Ectodermal cell (in vitro differentiated cells): ENCODE results near the gene MDC1.
"Not testable (repeated sequence)": the region's sequence is repeated elsewhere in the genome, so short reads cannot be mapped to it uniquely, and the experiment has no call there.

ENCODE experiments used
- H3K27ac ChIP-seq: 2 replicates; pipeline ENCODE4 v1.7.0; 2013; ENCODE audit warnings: mild to moderate bottlenecking, low read depth, low read length; ENCODE audit not compliant: insufficient read depth, poor library complexity, severe bottlenecking
- H3K27me3 ChIP-seq: 2 replicates; pipeline ENCODE4 v1.7.0; 2013; ENCODE audit warnings: mild to moderate bottlenecking, low read length; ENCODE audit not compliant: insufficient read depth, control insufficient read depth, poor library complexity, severe bottlenecking
- H3K36me3 ChIP-seq: one replicate; pipeline ENCODE4 v1.7.0; 2013; ENCODE audit warnings: low read length; ENCODE audit not compliant: control insufficient read depth, insufficient read depth
- H3K4me1 ChIP-seq: one replicate; pipeline ENCODE4 v1.7.0; 2013; ENCODE audit warnings: low read length; ENCODE audit not compliant: control insufficient read depth, insufficient read depth
- H3K4me3 ChIP-seq: 2 replicates; pipeline ENCODE4 v1.7.0; 2013; ENCODE audit warnings: low read depth, low read length, control low read depth; ENCODE audit not compliant: insufficient read depth
- H3K9me3 ChIP-seq: 2 replicates; pipeline ENCODE4 v1.7.0; 2013; ENCODE audit warnings: mild to moderate bottlenecking, low read length, moderate library complexity; ENCODE audit not compliant: control insufficient read depth
- WGBS, 2 experiments: methylation state at CpG; one replicate each; pipeline ENCODE4 v1.1.7; 2013; ENCODE audit warnings: missing lambda C conversion rate in 2 of 2; 5-methylcytosine and 5-hydroxymethylcytosine counted together

MDC1 gene

DNA sequence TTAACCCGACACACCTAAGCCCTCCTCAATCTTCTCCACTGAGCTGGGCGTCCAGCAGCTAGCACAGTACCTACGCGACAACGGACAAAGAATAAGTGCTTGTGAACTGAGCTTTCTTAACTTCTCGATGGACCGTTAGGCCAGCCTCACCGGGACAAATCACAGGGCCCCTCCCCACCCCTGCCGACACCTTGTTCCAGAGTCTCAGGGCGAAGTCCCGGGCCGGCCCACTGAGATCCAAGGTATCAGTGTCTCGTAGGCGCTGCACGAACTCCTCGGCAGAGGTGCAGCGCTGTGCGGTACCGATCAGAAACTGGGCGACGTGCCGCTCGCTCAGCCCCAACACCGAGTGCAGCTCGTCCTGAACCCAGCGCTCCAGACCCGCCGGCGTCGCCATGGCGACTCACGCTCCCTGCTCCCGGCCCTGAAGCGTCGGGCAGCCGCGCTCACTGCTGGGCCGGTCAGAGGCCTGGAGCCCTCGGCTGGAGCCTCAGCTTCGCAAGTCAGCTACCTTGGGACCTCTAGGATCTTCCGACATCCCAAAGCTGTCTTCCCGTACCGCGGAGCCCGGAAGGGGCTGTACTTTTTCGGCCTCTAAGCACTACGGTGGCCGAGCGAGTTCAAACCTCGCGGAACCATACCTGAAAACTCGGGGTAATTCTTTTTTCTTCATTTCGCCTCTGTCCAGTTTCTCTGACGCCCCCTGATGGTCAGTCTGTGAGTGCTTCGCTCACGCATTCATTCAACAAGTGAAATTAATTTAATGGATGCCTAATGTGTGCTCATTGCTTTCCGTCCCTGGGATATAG is 44.4 kb downstream of the MDC1 start, which contains the start of gene DHX16:
TSS of gene DHX16 (minus strand) at position 562 of the 809 bp plus-strand sequence. CDS start at position 397, 165 bp downstream.
- Histone ChIP-seq H3K4me1 (peaks cover 7% of the 10 kb centered on the region), H3K4me3 (peak within 1 kb of the TSS; percentile 99), H3K9me3 (no peaks in the 10 kb centered on the region), H3K27ac (peak within 1 kb of the TSS; percentile 57), H3K27me3 (no peaks in the 10 kb centered on the region), H3K36me3 (peaks cover 16% of the 10 kb centered on the region)
- 1% methylated on average over 57 of the region's 57 CpGs for WGBS, 2 experiments

DNA sequence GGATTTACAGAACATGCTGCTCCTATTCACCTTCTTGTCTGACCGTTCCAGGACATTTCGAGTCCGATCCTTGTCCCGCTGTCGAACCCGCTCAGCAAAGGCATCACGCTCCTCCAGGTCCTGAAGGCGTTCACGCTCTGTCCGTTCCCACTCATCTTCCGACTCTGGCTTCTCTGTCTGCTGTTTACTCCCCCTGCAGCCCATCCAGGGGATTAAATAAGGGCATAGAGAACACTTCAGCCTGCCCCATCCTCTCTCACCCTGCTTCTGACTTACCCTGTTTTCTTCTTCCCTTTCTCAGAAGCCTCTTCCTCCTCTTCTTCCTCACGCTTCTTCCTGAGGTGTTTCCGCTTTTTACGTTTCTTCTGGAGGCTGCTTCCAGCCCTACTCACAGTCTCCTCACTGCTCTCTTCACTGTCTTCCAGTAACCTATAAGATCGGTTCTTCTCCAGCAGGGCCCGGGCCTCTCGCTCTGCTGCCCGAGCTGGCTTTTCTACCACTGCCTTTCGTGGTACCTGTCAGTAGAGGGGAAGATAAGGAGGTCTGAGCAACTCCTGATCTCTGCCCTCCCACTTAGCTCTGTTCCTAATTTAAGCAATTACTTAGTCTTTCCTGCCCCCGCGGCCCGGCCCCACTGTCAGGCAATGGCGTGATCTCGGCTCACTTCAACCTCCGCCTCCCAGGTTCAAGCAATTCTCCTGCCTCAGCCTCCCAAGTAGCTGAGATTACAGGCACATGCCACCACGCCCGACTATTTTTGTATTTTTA is 46.1 kb downstream of the MDC1 start:
- no peaks in the 10 kb centered on the region for H3K9me3 ChIP-seq
- H3K4me1 ChIP-seq: peaks cover 7% of the 10 kb centered on the region
- 93 to 95% methylated on average over 27 of the region's 27 CpGs for WGBS, 2 experiments
- H3K36me3 ChIP-seq: peaks cover 9% of the 10 kb centered on the region
- no peaks in the 10 kb centered on the region for H3K27me3 ChIP-seq
- H3K27ac ChIP-seq: no peak overlapping the region
- H3K4me3 ChIP-seq: no peak overlapping the region

DNA sequence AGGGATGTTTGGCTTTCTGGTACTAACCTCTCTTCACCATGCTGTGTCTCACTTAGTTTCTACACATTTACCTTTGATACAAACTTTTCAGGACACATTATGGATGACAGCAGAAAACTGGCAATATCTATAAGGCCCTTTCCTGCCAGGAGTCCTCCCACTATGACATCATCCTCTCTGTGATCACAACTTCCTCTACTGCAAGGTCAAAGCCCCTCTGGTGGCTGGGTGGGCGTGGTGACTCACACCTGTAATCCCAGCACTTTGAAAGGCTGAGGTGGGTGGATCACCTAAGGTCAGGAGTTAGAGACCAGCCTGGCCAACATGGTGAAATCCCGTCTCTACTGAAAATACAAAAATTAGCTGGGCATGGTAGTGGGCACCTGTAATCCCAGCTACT is 50.8 kb downstream of the MDC1 start:
- not testable (repeated sequence) for H3K4me3 ChIP-seq, H3K27me3 ChIP-seq, H3K9me3 ChIP-seq, H3K27ac ChIP-seq, H3K4me1 ChIP-seq
- H3K36me3 ChIP-seq: peaks cover 21% of the 10 kb centered on the region
- 90 to 91% methylated on average over 2 of the region's 2 CpGs for WGBS, 2 experiments

DNA sequence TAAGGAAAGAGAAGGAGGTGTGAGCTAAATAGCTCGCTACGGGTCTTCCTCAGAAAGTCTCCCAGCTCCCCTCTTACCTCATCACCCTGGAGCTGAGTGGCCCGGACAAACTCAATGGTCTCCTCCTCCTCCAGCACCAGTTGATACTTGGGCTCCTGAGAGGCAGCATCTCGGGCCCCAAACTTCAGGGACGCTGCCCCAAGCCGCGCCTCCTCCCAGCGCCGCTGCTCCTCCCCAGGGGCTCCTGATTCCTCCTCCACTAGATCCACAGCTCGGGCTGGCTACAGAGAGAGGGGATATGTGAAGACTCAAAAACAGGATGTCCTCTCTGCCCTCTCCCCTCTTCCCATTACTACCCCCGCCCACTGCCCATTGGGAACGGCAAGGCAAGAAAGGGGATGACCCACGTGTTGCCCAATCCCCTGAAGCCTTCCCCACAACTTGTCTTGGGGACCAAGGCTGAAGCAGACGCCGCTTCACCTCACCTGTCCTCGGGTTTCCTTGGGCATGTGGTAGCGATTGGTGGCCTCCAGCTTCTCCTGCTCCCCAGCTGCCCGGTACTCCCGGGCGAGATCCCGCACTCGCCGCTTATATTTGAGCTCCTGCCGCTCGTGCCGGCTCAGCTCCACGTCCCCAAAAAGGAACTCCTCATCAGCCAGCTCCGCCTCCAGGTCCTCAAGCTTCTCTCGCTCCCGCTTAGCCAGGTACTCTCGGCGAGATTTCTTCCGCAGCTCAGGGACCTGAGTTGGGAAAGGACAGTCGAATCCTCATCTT is 51.9 kb downstream of the MDC1 start:
- H3K9me3 ChIP-seq: no peaks in the 10 kb centered on the region

DNA sequence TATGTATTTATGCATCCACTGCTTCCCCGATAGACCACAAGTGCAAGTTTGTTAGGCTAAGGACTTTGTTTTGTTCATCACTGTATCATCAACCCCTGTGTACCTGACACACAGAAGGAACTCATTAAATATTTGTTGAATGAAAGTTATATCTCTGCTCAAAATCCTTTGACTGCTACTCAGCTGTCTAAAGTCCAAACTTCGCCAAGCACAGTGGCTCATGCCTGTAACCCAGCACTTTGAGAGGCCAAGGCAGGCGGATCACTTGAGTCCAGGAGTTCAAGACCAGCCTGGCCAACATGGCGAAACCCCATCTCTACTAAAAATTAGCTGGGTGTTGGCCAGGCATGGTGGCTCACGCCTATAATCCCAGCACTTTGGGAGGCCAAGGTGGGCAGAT is 59.2 kb downstream of the MDC1 start:
- peaks cover 42% of the 10 kb centered on the region for H3K36me3 ChIP-seq
- H3K27ac ChIP-seq, H3K4me3 ChIP-seq, H3K4me1 ChIP-seq, H3K9me3 ChIP-seq, H3K27me3 ChIP-seq: not testable (repeated sequence)
- 94 to 97% methylated on average over 5 of the region's 5 CpGs for WGBS, 2 experiments

More for the DNA sequence above, 51.9 kb downstream of the MDC1 start:
- no peak overlapping the region for H3K4me3 ChIP-seq
- H3K36me3 ChIP-seq: peaks cover 20% of the 10 kb centered on the region
- H3K4me1 ChIP-seq: no peaks in the 10 kb centered on the region
- H3K27me3 ChIP-seq: no peaks in the 10 kb centered on the region
- 94% methylated on average over 34 of the region's 34 CpGs for WGBS, 2 experiments
- H3K27ac ChIP-seq: no peak overlapping the region

DNA sequence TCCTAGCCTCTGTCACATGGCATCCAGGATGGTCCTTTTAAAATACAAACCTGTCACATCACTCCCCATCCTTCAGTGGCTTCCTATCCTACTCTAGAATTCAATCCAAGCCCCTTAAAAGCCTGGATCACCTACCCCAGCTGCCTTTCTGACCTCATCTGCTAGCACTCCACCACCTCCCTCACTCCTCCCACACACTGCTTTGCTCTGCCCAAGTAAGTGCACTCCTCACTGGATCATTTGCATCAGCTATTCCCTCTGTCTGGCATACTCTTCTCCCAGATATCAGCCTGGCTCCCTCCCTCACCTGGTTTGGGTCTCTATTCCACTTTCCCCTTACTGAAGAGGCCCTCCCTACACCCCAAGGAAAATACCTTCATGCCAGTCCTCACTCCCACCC is 59.6 kb downstream of the MDC1 start:
- H3K27ac ChIP-seq: no peak overlapping the region
- no peaks in the 10 kb centered on the region for H3K27me3 ChIP-seq
- H3K4me3 ChIP-seq: no peak overlapping the region
- H3K36me3 ChIP-seq: peaks cover 44% of the 10 kb centered on the region
- no peaks in the 10 kb centered on the region for H3K9me3 ChIP-seq
- no peaks in the 10 kb centered on the region for H3K4me1 ChIP-seq

DNA sequence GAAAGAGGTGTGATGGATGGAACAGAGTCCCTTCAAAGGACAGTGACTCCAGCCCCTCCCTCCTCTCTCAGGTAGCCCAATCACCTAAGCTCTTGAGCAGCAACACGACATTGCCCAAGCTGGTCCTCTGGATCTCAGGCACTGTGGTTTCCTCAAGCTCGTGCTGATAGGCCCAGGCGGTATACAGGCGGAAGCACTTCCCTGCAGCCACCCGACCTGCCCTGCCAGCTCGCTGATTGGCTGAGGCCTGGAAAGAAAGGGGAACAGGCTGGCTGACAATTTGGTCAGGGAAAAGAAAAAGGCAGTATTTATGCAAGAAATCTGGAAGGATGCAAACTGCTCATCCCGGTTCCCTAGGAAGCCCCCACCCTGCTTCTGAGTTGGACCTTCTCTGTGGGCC is 60.6 kb downstream of the MDC1 start:
- 89 to 90% methylated on average over 7 of the region's 7 CpGs for WGBS, 2 experiments
- H3K9me3 ChIP-seq: no peaks in the 10 kb centered on the region
- H3K36me3 ChIP-seq: peaks cover 50% of the 10 kb centered on the region
- H3K4me3 ChIP-seq: no peak overlapping the region
- H3K27me3 ChIP-seq: no peaks in the 10 kb centered on the region
- no peaks in the 10 kb centered on the region for H3K4me1 ChIP-seq
- no peak overlapping the region for H3K27ac ChIP-seq

DNA sequence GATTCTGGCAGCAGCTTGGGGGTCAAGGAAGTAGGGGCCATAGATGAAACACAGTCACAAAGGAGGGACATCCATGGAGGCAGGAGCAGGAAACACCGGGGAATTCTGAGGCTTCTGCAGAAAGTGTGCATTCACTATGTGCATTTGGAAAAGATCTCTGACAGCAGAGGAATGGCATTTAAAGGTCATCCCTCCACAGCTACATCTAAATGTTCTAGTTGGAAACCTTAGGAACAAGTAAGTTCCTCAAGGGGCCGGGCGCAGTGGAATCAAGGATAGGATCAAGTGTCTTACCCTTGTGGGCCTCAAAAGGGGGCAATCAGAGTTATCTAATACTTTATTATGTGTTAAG is 61.4 kb downstream of the MDC1 start:
- no peak overlapping the region for H3K4me3 ChIP-seq
- no peaks in the 10 kb centered on the region for H3K9me3 ChIP-seq
- peaks cover 57% of the 10 kb centered on the region for H3K36me3 ChIP-seq
- H3K4me1 ChIP-seq: no peaks in the 10 kb centered on the region
- no peaks in the 10 kb centered on the region for H3K27me3 ChIP-seq
- WGBS, 2 experiments: 95 to 97% methylated on average over 3 of the region's 3 CpGs
- no peak overlapping the region for H3K27ac ChIP-seq

DNA sequence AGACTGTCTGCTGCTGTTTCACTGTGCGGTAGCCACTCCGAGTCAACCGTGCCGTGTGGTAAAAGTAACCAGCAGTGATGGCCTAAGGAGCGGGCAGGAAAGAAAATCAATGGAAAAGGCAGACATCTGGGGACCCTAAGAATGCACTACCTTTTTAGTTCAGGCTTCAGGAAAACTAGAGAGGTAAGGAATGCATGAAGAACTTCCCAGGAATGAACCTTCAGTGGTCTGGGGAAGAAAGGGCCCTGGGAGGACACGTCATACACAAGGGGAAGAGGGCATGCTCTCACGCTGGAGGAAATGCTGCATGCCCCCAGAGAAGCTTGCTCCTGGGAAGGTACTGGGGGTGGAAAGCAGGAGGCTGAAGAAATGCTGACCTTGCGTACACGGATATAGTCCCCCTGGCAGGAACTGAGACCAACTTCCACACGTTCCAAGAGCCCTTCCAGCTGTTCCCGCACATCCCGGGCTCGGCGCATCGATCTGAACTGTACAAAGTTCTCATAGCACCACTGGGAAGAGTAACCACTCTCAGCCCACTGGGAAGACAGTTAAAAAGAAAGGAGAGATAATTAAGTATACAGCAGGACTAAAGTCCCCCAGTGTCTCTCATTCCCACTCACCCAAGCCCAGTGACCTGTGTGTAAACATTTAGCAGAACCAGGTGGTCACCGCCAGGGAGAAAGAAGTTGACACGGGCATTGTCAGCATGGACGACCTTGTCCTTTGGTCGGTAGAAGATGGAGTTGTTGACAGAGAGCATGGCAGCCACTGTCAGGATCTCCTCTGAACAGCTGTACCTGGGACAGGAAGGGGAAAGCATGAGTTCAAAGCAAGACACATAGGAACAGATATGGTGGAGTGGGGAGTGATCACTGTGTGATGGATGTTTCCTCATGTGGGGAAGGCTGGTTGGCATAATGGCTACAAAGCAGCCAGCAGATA is 62.0 kb downstream of the MDC1 start:
- H3K36me3 ChIP-seq: peaks cover 53% of the 10 kb centered on the region
- H3K9me3 ChIP-seq: no peaks in the 10 kb centered on the region
- H3K4me1 ChIP-seq: no peaks in the 10 kb centered on the region
- WGBS, 2 experiments: 95 to 96% methylated on average over 19 of the region's 19 CpGs
- no peak overlapping the region for H3K4me3 ChIP-seq
- H3K27me3 ChIP-seq: no peaks in the 10 kb centered on the region
- no peak overlapping the region for H3K27ac ChIP-seq
